HEK293 (cell line): ENCODE measurements around the gene EPB41L2.

Experiments used
- CTCF ChIP-seq: fragments of 450-650 bp; formaldehyde crosslinking; IDR thresholded peaks from 2 replicates; pipeline ENCODE4 v1.5.1; 2016; ENCODE audit warnings: missing biosample characterization, missing genetic modification characterization
- REST ChIP-seq: fragments of 450-650 bp; formaldehyde crosslinking; IDR thresholded peaks from 2 replicates; pipeline ENCODE4 v1.5.1; 2016; ENCODE audit warnings: missing biosample characterization, missing genetic modification characterization
- YY1 ChIP-seq: fragments of 450-650 bp; formaldehyde crosslinking; IDR thresholded peaks from 2 replicates; pipeline ENCODE4 v1.5.1; 2018; ENCODE audit warnings: missing biosample characterization, missing genetic modification characterization
- ZBTB21 ChIP-seq: fragments of 450-650 bp; formaldehyde crosslinking; IDR thresholded peaks from 2 replicates; pipeline ENCODE4 v1.5.1; 2017; ENCODE audit warnings: missing biosample characterization, missing genetic modification characterization
- ZBTB7A ChIP-seq: fragments of 450-650 bp; formaldehyde crosslinking; IDR thresholded peaks from 2 replicates; pipeline ENCODE4 v1.5.1; 2016; ENCODE audit warnings: low read depth, missing biosample characterization, missing genetic modification characterization
- ZFP69B ChIP-seq: fragments of 450-650 bp; formaldehyde crosslinking; IDR thresholded peaks from 2 replicates; pipeline ENCODE4 v1.5.1; 2016; ENCODE audit warnings: missing biosample characterization, missing genetic modification characterization
- ZNF121 ChIP-seq: fragments of 450-650 bp; formaldehyde crosslinking; IDR thresholded peaks from 2 replicates; pipeline ENCODE4 v1.5.1; 2016; ENCODE audit warnings: missing biosample characterization, missing genetic modification characterization
- ZNF274 ChIP-seq, 2 experiments: fragments of 200-500 bp in 1 of 2; fragments of 450-650 bp in 1 of 2; sonication (Bioruptor generic) in 1 of 2; formaldehyde crosslinking in 1 of 2; IDR thresholded peaks; 2 replicates each; pipeline versions ENCODE4 v1.5.1 to v1.6.1; 2014 to 2016; ENCODE audit warnings: borderline replicate concordance in 1 of 2, inconsistent platforms in 1 of 2, low read length in 1 of 2, missing biosample characterization in 1 of 2, missing genetic modification characterization in 1 of 2
- ZNF362 ChIP-seq: fragments of 450-650 bp; formaldehyde crosslinking; IDR thresholded peaks from 2 replicates; pipeline ENCODE4 v1.5.1; 2016; ENCODE audit warnings: missing biosample characterization, missing genetic modification characterization
- ZSCAN16 ChIP-seq: fragments of 450-650 bp; formaldehyde crosslinking; IDR thresholded peaks from 2 replicates; pipeline ENCODE4 v1.5.1; 2016; ENCODE audit warnings: missing biosample characterization, missing genetic modification characterization
- TF ChIP-seq, protein P1 (sequence below): fragments of 450-650 bp; formaldehyde crosslinking; IDR thresholded peaks from 2 replicates; pipeline ENCODE4 v1.5.1; 2017; ENCODE audit warnings: missing biosample characterization, missing genetic modification characterization

- no peak for TF ChIP-seq REST
- TF ChIP-seq ZNF121 (tag by site-specific recombination): no peak
- TF ChIP-seq ZBTB7A (tag by site-specific recombination): no peak
- no peak for TF ChIP-seq ZNF362 (tag by site-specific recombination)
- no peak for TF ChIP-seq CTCF
- TF ChIP-seq ZSCAN16 (tag by site-specific recombination): no peak
- no peak for TF ChIP-seq ZBTB21 (tag by site-specific recombination)
- TF ChIP-seq, protein P1, sequence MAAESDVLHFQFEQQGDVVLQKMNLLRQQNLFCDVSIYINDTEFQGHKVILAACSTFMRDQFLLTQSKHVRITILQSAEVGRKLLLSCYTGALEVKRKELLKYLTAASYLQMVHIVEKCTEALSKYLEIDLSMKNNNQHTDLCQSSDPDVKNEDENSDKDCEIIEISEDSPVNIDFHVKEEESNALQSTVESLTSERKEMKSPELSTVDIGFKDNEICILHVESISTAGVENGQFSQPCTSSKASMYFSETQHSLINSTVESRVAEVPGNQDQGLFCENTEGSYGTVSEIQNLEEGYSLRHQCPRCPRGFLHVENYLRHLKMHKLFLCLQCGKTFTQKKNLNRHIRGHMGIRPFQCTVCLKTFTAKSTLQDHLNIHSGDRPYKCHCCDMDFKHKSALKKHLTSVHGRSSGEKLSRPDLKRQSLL (tag by site-specific recombination): no peak
- TF ChIP-seq YY1 (tag by site-specific recombination): no peak
- TF ChIP-seq ZFP69B (tag by site-specific recombination): no peak
- no peak for TF ChIP-seq ZNF274 (IDR thresholded peaks at IDR 0.05; ENCODE audit: low read length)
- TF ChIP-seq ZNF274 (tag by site-specific recombination; IDR thresholded peaks at IDR 0.05; ENCODE audit: borderline replicate concordance): no peak
Observed at GRCh38 chr6:130964808-130965604, 98.0 kb downstream of the EPB41L2 start.
